ENCODE measurements around the gene GAREM1.

GAREM1 gene

GRCh38 chr18:32373505-32373904 is 97.2 kb downstream of the GAREM1 start:
- no peak overlapping the region for H3K4me3 ChIP-seq (replicated peaks; ENCODE audit: low read depth, low read length)
- DNase-seq (ENCODE audit: low read depth) = no peak
- no peak for TF ChIP-seq CTCF (IDR thresholded peaks at IDR 0.05; ENCODE audit: low read length, missing control alignments)

GRCh38 chr18:32372381-32373061 is 98.2 kb downstream of the GAREM1 start:
- no peak for DNase-seq (ENCODE audit: low read depth)
- TF ChIP-seq CTCF (IDR thresholded peaks at IDR 0.05; ENCODE audit: low read length, missing control alignments) = no peak

GRCh38 chr18:32372047-32372380 is 98.7 kb downstream of the GAREM1 start:
- no peak overlapping the region for H3K4me3 ChIP-seq (replicated peaks; ENCODE audit: low read depth, low read length)
- no peak for TF ChIP-seq CTCF (IDR thresholded peaks at IDR 0.05; ENCODE audit: low read length, missing control alignments)
- no peak for DNase-seq (ENCODE audit: low read depth)

More at GRCh38 chr18:32372381-32373061, 98.2 kb downstream of the GAREM1 start:
- H3K4me3 ChIP-seq (replicated peaks; ENCODE audit: low read depth, low read length) = no peak overlapping the region

- DNase-seq (ENCODE audit: low read depth) = no peak
- no peak for TF ChIP-seq CTCF (IDR thresholded peaks at IDR 0.05; ENCODE audit: low read length, missing control alignments)
- no peak overlapping the region for H3K4me3 ChIP-seq (replicated peaks; ENCODE audit: low read depth, low read length)
Measured at GRCh38 chr18:32371384-32371783, 99.3 kb downstream of the GAREM1 start.

- DNase-seq (ENCODE audit: low read depth) = no peak
- no peak for TF ChIP-seq CTCF (IDR thresholded peaks at IDR 0.05; ENCODE audit: low read length, missing control alignments)
- H3K4me3 ChIP-seq (replicated peaks; ENCODE audit: low read depth, low read length) = no peak overlapping the region
Measured at GRCh38 chr18:32368991-32369390, 101.7 kb downstream of the GAREM1 start.

- DNase-seq (ENCODE audit: low read depth) = no peak
- no peak overlapping the region for H3K4me3 ChIP-seq (replicated peaks; ENCODE audit: low read depth, low read length)
- no peak for TF ChIP-seq CTCF (IDR thresholded peaks at IDR 0.05; ENCODE audit: low read length, missing control alignments)
Measured at GRCh38 chr18:32368170-32368569, 102.5 kb downstream of the GAREM1 start.
